Panc1 (cell line): ENCODE measurements around the gene MEA1. TPM values are rescaled to one million over a fixed set of nuclear protein-coding genes. Genes with fewer than 3 reads are reported as not detected.

Experiments used
- ATAC-seq: fragments of 200-7000 bp; cut with Tn5 transposase; 2 replicates; pipeline ENCODE4 v1.9.1; 2020; ENCODE audit warnings: mild to moderate bottlenecking, moderate library complexity
- BruUV-seq: library from RNA; stranded (reverse); fragments of 400-500 nt; replicated peaks from 2 replicates; lab custom pipeline; 2021; lab: Mats Ljungman, UMichigan
- CTCF ChIA-PET: fragments of 300-600 bp; sonication (Branson Sonifier 250); formaldehyde crosslinking; loops from one replicate; lab custom pipeline; 2022; ENCODE audit warnings: antibody characterized with exemption; lab: Charles Lee
- POLR2A ChIA-PET: fragments of 300-600 bp; sonication (Branson Sonifier 250); formaldehyde crosslinking; loops from one replicate; lab custom pipeline; 2022; ENCODE audit warnings: antibody characterized with exemption; lab: Charles Lee
- DNase-seq: peaks from one replicate; pipeline ENCODE4 v3.0.0-alpha.2; 2010; ENCODE audit warnings: low read depth, low spot score
- H3K27ac ChIP-seq: 2 replicates; pipeline ENCODE4 v1.5.1; 2011; ENCODE audit warnings: mild to moderate bottlenecking, low read length, inconsistent platforms
- H3K27me3 ChIP-seq: fragments of 200-500 bp; sonication (Bioruptor generic); 2 replicates; pipeline ENCODE4 v1.6.0; 2014; ENCODE audit warnings: low read length, inconsistent platforms; ENCODE audit not compliant: control insufficient read depth, insufficient read depth
- H3K36me3 ChIP-seq: fragments of 200-500 bp; sonication (Bioruptor generic); 2 replicates; pipeline ENCODE4 v1.5.1; 2014; ENCODE audit warnings: inconsistent platforms, mild to moderate bottlenecking, low read length, moderate library complexity; ENCODE audit not compliant: control insufficient read depth, insufficient read depth
- H3K4me1 ChIP-seq: 2 replicates; pipeline ENCODE4 v1.5.1; 2011; ENCODE audit warnings: inconsistent platforms, mild to moderate bottlenecking, low read length, moderate library complexity; ENCODE audit not compliant: control insufficient read depth, insufficient read depth
- H3K4me3 ChIP-seq, 2 experiments: 2 replicates each; pipeline ENCODE4 v1.5.1; 2011 to 2012; ENCODE audit warnings: low read depth in 2 of 2, low read length in 2 of 2, mild to moderate bottlenecking in 2 of 2, inconsistent platforms in 1 of 2, moderate library complexity in 1 of 2
- H3K9me3 ChIP-seq: fragments of 200-500 bp; sonication (Bioruptor generic); 2 replicates; pipeline ENCODE4 v1.5.1; 2014; ENCODE audit warnings: low read depth, mild to moderate bottlenecking, inconsistent platforms, low read length, moderate library complexity; ENCODE audit not compliant: control insufficient read depth, insufficient read depth
- POLR2AphosphoS5 ChIP-seq: IDR thresholded peaks from 2 replicates; pipeline ENCODE4 v1.6.1; 2012; ENCODE audit warnings: mild to moderate bottlenecking, low read depth, low read length, moderate library complexity
- SIN3A ChIP-seq: IDR thresholded peaks from 2 replicates; pipeline ENCODE4 v1.6.1; 2012; ENCODE audit warnings: low read depth, mild to moderate bottlenecking, low read length, moderate library complexity, borderline replicate concordance; ENCODE audit not compliant: insufficient read depth
- TCF7L2 ChIP-seq: IDR thresholded peaks from 2 replicates; pipeline ENCODE4 v1.6.1; 2011; ENCODE audit warnings: mild to moderate bottlenecking, low read depth, low read length, inconsistent platforms
- in situ Hi-C: cut with HindIII; loops from 2 replicates; pipeline ENCODE4 v1.10.0; 2016; ENCODE audit warnings: low sequenced_read_pairs, low pct_unique_long_range_greater_than_20kb
- intact Hi-C: fragments of 100-400 bp; cut with micrococcal nuclease; formaldehyde crosslinking; loops from one replicate; pipeline ENCODE4 v1.10.0; 2022; ENCODE audit not compliant: unreplicated experiment
- total RNA-seq: library from RNA; stranded (reverse); gene quantifications from one replicate; pipeline ENCODE4 v1.2.1, GENCODE V29; 2021; ENCODE audit not compliant: unreplicated experiment
- TF ChIP-seq, protein P1 (sequence below), 2 experiments: IDR thresholded peaks; 2 replicates each; pipeline ENCODE4 v1.6.1; 2011 to 2012; ENCODE audit warnings: low read depth in 2 of 2, control low read depth in 1 of 2, low read length in 1 of 2, mild to moderate bottlenecking in 1 of 2, moderate library complexity in 1 of 2; ENCODE audit not compliant: insufficient read depth in 1 of 2
- TF ChIP-seq, protein P2 (sequence below): fragments of 450-650 bp; IDR thresholded peaks from 2 replicates; pipeline ENCODE4 v1.5.1; 2017; ENCODE audit warnings: mild to moderate bottlenecking

Gene MEA1
- total RNA-seq, 1 experiment from 2014 or later, result 111 TPM

DNA sequence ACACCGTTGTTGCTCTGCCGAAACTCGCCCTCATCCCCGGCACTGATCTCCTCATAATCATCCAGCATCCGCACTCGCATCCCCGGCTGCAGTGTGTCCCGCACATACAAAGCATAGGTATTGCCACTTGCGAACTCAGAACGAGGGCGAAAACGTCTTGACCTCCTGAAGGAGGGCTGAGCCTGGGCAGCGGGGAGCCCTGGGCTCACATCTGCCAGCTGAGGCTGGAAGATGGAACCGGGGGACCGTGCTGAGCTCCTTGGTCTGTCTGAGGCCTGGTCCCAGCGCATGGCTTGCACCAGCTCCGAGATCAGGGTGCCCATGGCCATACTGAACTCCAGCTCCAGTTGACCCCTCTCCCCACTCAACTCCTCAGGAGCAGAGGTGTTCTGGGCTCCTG, 37.2 kb upstream of the MEA1 start:
- ATAC-seq, result no peak
- no peaks in the 10 kb centered on the region for H3K9me3 ChIP-seq
- TF ChIP-seq, protein P1, sequence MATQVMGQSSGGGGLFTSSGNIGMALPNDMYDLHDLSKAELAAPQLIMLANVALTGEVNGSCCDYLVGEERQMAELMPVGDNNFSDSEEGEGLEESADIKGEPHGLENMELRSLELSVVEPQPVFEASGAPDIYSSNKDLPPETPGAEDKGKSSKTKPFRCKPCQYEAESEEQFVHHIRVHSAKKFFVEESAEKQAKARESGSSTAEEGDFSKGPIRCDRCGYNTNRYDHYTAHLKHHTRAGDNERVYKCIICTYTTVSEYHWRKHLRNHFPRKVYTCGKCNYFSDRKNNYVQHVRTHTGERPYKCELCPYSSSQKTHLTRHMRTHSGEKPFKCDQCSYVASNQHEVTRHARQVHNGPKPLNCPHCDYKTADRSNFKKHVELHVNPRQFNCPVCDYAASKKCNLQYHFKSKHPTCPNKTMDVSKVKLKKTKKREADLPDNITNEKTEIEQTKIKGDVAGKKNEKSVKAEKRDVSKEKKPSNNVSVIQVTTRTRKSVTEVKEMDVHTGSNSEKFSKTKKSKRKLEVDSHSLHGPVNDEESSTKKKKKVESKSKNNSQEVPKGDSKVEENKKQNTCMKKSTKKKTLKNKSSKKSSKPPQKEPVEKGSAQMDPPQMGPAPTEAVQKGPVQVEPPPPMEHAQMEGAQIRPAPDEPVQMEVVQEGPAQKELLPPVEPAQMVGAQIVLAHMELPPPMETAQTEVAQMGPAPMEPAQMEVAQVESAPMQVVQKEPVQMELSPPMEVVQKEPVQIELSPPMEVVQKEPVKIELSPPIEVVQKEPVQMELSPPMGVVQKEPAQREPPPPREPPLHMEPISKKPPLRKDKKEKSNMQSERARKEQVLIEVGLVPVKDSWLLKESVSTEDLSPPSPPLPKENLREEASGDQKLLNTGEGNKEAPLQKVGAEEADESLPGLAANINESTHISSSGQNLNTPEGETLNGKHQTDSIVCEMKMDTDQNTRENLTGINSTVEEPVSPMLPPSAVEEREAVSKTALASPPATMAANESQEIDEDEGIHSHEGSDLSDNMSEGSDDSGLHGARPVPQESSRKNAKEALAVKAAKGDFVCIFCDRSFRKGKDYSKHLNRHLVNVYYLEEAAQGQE (IDR thresholded peaks at IDR 0.05; ENCODE audit: insufficient read depth in 1 of 2, low read depth in 2 of 2, low read length in 1 of 2), result no peak
- TF ChIP-seq, protein P2, sequence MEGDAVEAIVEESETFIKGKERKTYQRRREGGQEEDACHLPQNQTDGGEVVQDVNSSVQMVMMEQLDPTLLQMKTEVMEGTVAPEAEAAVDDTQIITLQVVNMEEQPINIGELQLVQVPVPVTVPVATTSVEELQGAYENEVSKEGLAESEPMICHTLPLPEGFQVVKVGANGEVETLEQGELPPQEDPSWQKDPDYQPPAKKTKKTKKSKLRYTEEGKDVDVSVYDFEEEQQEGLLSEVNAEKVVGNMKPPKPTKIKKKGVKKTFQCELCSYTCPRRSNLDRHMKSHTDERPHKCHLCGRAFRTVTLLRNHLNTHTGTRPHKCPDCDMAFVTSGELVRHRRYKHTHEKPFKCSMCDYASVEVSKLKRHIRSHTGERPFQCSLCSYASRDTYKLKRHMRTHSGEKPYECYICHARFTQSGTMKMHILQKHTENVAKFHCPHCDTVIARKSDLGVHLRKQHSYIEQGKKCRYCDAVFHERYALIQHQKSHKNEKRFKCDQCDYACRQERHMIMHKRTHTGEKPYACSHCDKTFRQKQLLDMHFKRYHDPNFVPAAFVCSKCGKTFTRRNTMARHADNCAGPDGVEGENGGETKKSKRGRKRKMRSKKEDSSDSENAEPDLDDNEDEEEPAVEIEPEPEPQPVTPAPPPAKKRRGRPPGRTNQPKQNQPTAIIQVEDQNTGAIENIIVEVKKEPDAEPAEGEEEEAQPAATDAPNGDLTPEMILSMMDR, result no peak
- TF ChIP-seq SIN3A, result no peak
- no peak for TF ChIP-seq TCF7L2
- TF ChIP-seq POLR2AphosphoS5, result no peak
- BruUV-seq, result no TSS peak
- in situ Hi-C loops, result no loop called here
- DNase-seq, result no peak
- no peak overlapping the region for H3K27ac ChIP-seq
- H3K4me1 ChIP-seq, result peaks cover 17% of the 10 kb centered on the region
- H3K27me3 ChIP-seq, result no peaks in the 10 kb centered on the region
- CTCF ChIA-PET, result no interaction called here
- no peak overlapping the region for H3K4me3 ChIP-seq
- intact Hi-C loops, result no loop called here
- H3K36me3 ChIP-seq, result no peaks in the 10 kb centered on the region; the same call in 1 of the 2 replicates
- POLR2A ChIA-PET, result interaction anchor here (0.5 kb wide), 1 partner anchor 46 kb away, joined by 6 read pairs; no protein-coding TSS in a partner anchor

DNA sequence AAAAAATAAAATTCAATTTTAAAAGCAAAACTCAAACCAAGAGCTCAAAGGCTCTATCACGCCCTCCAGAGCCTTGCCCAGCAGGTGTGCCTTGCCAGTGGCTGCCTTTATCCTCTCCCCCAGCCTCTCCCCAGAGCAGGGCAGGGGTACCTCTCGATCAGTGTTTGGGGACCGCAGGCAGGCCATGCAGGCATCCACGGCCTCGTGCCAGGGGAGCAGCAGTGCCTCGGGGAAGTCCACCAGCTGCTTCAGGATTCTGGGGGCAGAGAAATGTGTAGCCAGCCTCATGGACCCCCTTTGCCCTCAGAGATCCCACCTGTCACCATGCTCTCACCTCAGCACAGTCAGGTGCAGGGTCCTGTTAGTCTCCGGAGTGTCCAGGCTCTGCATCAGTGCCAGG, 34.3 kb upstream of the MEA1 start:
- no peak overlapping the region for H3K27ac ChIP-seq
- no peaks in the 10 kb centered on the region; the same call in 1 of the 2 replicates for H3K36me3 ChIP-seq
- H3K9me3 ChIP-seq, result no peaks in the 10 kb centered on the region
- peaks cover 16% of the 10 kb centered on the region for H3K4me1 ChIP-seq
- intact Hi-C loops (no loop called here), in situ Hi-C loops (no loop called here)
- H3K27me3 ChIP-seq, result no peaks in the 10 kb centered on the region
- ChIA-PET POLR2A (no interaction called here), CTCF (interaction anchor here (0.6 kb wide), 1 partner anchor 22 kb away, joined by 3 read pairs; no protein-coding TSS in a partner anchor)
- BruUV-seq, result no TSS peak
- H3K4me3 ChIP-seq, result no peak overlapping the region
- DNase-seq, result no peak
- ATAC-seq, result no peak
- TF ChIP-seq, protein P1 (IDR thresholded peaks at IDR 0.05; ENCODE audit: insufficient read depth in 1 of 2, low read depth in 2 of 2, low read length in 1 of 2), result no peak
- TF ChIP-seq, protein P2, result no peak
- TF ChIP-seq POLR2AphosphoS5 (no peak), TCF7L2 (no peak), SIN3A (no peak)
